ENCODE results near the gene ZSWIM6.

DNA sequence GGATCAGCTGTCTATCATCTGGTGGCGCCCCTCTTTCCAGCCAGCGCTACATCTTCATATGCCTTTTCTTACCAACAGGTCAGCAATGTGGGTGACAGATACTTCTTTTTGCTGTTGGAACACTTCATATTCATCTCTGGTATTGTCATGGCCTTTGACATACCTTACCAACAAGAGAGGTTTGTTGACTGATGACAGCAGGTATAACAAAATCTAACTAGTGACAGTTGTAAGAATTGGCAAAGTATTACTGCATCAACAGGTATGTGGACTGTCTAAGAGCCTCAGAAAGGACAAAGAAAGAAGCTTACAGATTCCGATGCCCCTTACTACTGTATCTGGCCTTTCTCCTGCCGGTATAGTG is 29.9 kb upstream of the ZSWIM6 start:
- TF ChIP-seq SUZ12 (IDR thresholded peaks at IDR 0.05) (no peak), ELF4 (IDR thresholded peaks at IDR 0.05) (no peak), HDGF (IDR thresholded peaks at IDR 0.05; ENCODE audit: borderline replicate concordance) (no peak), CTBP1 (IDR thresholded peaks at IDR 0.05; ENCODE audit: borderline replicate concordance) (no peak), FOXK2 (IDR thresholded peaks at IDR 0.05) (no peak), ZNF384 (IDR thresholded peaks at IDR 0.05) (no peak), FOXM1 (IDR thresholded peaks at IDR 0.05; ENCODE audit: borderline replicate concordance) (no peak)
